NB4 (cell line): ENCODE measurements around the gene FAM170B.

Source experiments
- DNase-seq: peaks from one replicate; pipeline ENCODE4 v3.0.0; 2010; ENCODE audit warnings: low read depth
- H3K4me3 ChIP-seq: one replicate; pipeline ENCODE4 v1.5.1; 2011; ENCODE audit warnings: mild to moderate bottlenecking, low read depth, low read length, moderate library complexity
- CTCF ChIP-seq: IDR thresholded peaks from one replicate; pipeline ENCODE4 v1.5.1; 2012; ENCODE audit warnings: low read depth, low read length
- MAX ChIP-seq: IDR thresholded peaks from 2 replicates; pipeline ENCODE4 v1.6.1; 2011; ENCODE audit warnings: low read depth, low read length
- MYC ChIP-seq: IDR thresholded peaks from 2 replicates; pipeline ENCODE4 v1.6.1; 2011; ENCODE audit warnings: low read depth, low read length
- POLR2A ChIP-seq: IDR thresholded peaks from 2 replicates; pipeline ENCODE4 v1.6.1; 2011; ENCODE audit warnings: mild to moderate bottlenecking; ENCODE audit not compliant: insufficient read length; ENCODE audit errors: extremely low read depth

The FAM170B gene

DNA sequence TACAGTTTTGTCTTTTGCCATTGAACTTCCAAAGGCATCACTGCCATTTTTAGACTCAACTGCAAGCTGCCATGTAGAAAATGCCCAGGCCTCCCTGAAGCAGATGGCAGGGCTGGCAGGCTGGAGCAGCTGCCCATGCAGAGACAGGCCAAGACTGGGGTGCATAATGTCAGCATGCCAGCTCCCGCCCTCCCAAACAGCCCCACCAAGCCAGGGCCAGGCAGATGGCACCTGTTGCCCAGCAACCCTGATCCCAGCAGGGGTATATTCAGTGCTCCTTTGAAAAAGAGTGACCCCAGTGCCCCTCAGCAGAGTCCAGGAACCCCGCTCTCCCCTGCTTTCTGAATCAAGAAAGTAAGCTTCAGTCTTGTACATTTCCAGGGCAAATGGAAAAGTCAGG lies 51.1 kb downstream of the FAM170B start:
- DNase-seq, result no peak
- no peak overlapping the region for H3K4me3 ChIP-seq
- TF ChIP-seq POLR2A (no peak), CTCF (no peak), MYC (no peak), MAX (no peak)

GRCh38 chr10:49081547-49082275 lies 52.1 kb downstream of the FAM170B start:
- no peak overlapping the region for H3K4me3 ChIP-seq
- no peak for DNase-seq

More at GRCh38 chr10:49081547-49082275, 52.1 kb downstream of the FAM170B start:
- TF ChIP-seq MAX (no peak), MYC (no peak), POLR2A (no peak), CTCF (no peak)
